T1000 (cell line): ENCODE data around the gene NCBP3.
A peak's percentile ranks its signal among the peaks of the same experiment; 100 is the strongest.

Experiments
- DNase-seq: peaks from one replicate; lab custom pipeline; 2025; ENCODE audit warnings: mixed read lengths; lab: John Stamatoyannopoulos, UW

Gene NCBP3, protein sequence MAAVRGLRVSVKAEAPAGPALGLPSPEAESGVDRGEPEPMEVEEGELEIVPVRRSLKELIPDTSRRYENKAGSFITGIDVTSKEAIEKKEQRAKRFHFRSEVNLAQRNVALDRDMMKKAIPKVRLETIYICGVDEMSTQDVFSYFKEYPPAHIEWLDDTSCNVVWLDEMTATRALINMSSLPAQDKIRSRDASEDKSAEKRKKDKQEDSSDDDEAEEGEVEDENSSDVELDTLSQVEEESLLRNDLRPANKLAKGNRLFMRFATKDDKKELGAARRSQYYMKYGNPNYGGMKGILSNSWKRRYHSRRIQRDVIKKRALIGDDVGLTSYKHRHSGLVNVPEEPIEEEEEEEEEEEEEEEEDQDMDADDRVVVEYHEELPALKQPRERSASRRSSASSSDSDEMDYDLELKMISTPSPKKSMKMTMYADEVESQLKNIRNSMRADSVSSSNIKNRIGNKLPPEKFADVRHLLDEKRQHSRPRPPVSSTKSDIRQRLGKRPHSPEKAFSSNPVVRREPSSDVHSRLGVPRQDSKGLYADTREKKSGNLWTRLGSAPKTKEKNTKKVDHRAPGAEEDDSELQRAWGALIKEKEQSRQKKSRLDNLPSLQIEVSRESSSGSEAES

DNA sequence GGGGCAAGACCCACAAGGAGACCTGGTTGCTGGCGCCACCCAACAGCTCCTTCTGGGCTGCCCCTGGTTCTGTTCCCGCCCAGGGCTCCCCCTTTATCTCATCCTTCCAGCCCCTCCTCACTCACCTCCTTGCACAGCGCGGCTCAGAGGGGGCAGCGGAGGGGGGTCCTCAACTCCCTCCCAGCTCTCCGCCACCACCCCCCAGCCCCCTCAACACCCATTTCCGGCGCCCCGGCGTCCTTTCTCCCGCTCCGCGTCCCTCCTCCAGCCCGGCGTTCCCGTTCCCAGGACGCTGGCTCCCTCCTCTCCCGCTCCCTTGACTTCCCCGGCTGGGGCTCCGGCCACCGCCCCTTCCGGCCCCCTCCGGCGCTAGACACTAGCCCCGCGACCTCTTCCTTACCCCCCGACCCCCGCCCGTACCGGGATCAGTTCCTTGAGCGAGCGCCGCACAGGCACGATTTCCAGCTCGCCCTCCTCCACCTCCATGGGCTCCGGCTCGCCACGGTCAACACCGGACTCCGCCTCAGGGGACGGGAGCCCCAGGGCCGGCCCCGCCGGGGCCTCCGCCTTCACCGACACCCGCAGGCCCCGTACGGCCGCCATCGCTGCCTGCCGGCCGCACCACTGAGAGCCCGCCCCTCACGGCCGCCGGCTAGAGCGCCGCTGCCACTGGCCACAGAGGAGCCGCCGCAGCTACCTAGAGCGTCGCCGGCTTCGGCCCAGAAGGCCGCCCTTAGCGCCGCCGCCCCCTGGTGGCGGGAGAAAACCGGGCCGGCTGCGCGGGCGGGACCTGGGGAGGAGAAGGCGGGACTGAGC lies at the start of gene NCBP3:
Gene NCBP3, minus strand, starts transcription at position 626 of the 816 bp plus-strand sequence. Its CDS starts 23 bp downstream, at position 603.
- peak; percentile 83 for DNase-seq

DNA sequence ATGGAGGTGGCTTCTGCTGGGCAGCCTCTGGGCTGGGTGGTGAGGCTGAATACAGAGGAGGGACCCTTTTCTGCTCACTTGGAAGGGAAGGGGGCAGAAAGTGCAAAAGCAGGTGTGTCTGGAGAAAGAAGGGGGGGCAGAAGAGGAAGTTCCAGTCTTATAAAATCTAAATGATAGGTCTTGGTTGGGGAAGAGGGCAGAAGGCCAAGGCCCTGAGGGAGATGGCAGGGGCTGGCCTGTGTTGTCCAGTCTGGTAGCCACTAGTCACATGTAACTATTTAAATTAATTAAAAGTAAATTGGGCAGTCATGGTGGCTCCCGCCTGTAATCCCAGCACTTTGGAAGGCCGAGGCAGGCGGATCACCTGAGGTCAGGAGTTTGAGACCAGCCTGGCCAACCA lies 49.3 kb upstream of the NCBP3 start:
- no peak for DNase-seq

DNA sequence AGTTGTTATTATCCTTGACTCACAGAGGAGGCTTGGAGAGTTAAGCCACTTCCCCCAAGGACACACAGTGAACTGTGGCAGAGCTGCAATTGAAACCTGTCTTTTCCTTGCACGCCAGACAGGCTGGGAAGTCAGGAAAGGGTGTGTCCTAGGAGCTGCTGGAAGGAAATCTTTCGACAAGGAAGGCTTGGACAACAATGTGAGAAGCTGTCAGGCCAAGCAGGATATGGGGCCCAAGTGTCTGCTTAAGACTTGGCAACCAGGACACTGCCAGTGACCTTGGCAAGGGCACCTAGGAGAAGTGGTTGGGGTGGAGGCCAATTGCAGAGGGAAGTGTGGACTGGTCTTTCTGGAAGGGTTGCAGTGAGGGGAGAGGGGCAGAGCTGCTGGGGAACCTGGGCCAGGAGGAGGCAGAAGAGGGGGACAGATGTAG lies 48.9 kb upstream of the NCBP3 start:
- DNase-seq: no peak

DNA sequence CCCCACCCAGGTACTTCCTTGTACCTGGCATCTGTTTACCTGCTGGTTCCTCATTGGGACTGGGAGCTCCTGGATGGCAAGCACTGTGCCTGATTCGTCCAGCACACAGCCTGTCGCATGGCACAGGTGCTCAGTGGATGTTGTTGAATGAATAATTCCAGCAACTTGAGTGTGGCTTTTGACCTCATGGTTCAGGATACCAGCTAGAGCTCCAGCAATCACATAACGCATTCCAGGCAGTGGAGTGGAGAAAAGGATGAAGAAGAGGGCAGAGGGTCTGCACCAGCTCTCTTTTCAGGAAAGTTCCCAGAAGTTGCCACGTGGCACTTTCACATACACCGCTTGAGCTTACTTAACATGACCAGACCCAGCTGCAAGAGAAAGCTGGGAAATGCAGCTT lies 48.1 kb upstream of the NCBP3 start:
- DNase-seq: no peak

DNA sequence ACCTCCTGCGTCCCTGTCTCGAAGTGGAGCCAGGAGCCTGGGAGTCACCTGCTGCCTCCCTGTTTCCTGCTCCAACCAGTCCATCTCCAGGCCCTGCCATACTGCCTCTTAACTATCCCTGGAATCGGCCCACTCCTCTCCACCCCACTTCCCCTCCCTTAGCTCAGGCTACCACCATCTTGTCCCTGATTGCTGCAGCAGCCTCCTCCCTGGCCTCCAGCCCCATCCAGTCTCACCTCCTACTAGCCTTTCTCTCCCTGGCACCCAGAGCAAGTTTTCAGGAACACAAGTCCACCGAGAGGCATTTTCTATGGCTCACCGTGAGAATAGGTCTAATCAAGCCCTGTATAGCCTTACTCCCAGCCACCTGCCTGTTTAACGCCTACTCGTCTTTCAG lies 47.7 kb upstream of the NCBP3 start:
- no peak for DNase-seq

DNA sequence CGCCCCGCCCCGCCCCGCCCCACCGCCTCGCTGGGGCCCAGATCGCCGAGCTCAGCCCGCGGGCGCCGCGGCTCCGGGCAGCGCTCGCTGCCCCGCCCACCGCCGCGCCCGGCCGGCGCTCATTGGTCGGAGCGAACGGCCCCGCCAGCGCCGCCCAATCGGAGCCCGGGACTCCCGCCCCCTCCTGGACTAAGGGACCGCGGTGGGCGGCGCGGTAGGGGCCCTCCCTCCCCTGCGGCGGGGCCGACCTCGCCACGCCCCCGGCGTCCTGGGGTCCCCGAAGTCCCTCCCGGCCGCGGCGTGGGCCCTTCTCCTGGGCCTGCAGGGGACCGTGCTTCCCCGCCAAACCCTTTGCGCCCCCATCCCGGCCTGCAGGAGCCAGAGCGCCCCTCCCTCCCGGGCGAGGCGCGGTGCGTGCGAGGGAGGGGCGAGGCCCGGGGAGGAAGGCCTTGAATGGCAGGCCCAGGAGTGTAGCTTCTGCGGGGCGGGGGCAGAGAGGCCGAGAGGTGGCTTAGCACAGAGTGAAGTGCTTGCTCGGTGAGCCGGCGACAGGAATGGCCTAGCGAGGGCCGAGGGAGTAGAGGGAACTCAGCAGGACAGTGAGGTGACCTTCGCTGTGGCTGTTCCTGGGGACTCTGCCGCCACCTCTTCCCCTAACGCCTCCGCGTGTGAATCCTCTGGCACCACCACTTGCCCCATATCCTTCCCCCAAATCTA lies 47.1 kb upstream of the NCBP3 start, which contains the start of gene CAMKK1:
Gene CAMKK1, minus strand, starts transcription at position 51 of the 717 bp plus-strand sequence. CDS start 7,366 bp downstream, outside the sequence.
- peak; percentile 76 for DNase-seq

DNA sequence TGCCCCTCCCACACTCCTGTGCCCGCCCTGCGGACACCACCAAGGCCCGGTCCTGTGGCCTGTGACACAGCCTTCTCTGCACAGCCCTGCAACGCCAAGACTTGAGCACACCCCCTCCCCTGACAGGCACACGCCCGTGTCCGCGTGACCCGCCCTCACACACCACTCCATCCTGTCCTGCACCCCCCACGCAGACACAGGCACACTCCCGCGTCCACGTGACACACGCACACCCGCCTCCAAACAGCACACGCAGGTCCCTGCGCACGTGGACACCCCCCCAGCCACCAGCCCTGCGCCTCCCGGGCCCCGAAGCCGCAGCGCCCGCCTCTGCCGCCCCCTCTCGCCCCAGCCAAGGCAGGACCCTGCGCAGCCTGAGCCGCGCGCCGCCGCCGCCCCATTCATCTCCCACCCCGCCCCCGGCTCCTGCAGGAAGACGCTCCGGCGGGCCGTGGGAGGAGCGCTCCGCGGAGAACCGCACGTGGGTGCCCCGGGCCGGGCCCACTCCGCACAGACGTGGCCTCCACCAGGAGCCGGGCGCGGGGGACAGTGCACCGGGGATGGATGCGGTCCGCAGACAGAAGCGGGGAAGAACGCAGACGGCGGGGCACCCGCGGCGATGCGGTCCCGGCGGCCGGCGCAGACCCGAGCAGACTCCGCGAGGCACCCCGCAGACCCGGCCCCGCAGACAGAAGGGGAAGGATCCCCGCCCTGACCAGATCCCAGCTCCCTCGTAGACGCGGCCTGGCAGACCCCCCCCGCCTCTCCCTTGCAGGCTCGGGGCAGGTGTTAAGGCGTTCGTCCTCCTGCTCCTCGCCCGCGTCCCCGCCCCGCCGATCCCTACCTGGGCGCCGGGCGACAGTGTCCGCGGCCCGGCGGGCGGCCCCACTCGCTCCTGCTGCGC lies 46.3 kb upstream of the NCBP3 start:
- peak; percentile 66 for DNase-seq

DNA sequence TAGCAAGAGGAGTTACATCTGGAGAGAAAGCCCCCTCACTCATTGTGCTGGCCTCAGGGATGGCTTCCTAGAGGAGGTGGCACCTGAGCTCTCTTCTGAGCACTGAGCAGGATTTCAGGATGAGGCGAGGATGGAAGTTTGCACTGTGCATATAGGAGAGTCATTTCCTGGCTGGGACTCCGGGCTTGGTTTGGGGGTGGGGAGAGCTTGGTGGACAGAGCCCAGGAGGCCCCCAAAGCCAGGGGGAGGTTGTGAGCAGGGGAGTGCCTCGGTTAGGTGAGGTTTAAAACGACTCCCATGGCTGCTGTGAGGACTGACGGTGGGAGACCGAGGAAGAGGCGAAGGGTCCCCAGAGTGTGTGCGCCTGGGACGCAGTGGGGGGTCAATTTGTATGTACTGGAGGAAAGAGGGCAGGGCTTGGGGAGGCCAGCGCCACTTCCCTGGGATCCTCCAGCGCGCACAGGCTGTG lies 45.6 kb upstream of the NCBP3 start:
- no peak for DNase-seq

DNA sequence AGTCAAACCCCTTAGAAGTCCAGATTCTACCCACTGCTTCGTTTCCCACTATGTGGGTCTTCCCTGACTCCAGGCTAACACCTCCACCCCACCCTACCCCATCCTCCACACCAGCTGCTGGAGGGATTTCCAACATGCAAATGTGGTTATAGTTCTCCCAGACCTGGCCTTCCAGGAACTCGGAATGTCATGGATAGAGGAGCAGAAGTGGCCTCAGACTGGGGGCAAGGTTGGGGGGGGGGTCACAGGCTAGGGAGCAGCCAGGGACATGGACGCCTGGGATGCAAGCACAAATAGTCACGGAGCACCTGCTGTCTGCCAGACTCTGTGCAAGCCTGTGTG lies 44.8 kb upstream of the NCBP3 start:
- DNase-seq: no peak

DNA sequence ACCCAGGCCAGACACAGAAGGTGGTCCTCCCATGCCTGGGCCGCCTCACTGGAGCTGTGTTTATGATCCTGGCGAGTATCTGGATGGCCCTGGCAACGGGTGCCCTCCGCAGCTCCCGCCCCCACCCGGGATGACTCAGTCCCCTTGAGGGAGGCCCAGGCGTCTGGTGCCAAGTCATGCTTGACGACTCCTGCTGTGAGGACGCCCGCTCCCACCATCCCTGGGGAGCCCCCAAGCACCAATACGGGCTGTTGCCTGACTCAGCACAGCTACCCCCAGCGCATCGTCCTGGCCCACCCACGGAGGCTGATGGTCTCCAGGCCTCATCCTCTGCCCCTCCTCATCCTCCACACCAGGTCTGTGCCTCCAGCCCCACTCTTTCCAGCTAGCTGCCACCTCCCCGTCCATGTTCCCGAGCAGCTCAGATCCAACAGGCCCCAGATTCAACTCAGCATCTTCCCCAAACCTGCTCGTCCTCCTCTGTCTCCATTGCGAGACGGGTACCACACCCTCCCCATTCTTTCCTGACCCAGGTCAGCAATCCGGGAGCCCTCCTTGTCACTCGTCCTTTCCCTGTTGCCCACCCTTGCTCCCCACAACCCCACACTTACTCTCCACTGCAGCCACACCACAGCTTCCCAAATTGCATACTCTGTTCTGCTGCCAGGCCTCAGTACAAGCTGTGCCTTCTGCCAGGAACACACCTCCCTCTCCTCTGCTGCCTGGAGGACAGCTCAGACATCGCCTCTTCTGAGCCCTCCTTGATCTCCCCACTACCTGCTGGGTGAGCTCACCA lies 44.2 kb upstream of the NCBP3 start:
- DNase-seq: peak; percentile 94

DNA sequence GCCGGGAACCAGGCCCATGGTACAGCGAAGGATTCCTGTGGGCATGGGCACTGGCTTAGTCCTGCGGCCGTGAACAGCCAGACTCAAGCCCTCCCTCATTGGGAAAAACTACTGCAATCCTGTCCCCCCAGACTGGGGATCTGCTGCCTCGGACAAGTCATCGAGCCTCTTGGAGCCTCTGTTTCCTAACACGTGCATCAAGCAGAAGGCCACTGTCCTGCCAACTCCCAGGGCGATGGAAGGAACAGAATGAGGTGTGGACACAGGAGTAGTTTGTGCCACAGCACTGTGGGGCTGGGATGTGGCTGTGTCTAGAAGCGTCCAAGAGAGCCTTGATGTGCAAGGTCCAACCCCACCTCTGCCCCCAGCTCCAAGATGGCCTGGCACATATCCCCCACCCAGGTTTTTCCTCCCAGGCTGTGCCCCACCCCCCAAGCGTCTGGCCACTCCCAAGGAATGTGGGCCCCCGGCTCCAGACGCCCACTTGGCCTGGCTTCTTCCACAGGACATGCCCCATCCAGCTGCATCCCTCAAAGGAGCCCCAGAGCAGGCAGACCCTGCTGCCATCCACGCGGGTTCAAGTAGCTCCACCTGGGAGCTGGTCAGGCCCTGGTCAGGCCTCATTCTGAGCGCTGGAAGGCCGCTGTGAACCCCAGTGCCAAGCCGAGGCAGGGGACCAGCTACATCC lies 43.4 kb upstream of the NCBP3 start:
- no peak for DNase-seq

DNA sequence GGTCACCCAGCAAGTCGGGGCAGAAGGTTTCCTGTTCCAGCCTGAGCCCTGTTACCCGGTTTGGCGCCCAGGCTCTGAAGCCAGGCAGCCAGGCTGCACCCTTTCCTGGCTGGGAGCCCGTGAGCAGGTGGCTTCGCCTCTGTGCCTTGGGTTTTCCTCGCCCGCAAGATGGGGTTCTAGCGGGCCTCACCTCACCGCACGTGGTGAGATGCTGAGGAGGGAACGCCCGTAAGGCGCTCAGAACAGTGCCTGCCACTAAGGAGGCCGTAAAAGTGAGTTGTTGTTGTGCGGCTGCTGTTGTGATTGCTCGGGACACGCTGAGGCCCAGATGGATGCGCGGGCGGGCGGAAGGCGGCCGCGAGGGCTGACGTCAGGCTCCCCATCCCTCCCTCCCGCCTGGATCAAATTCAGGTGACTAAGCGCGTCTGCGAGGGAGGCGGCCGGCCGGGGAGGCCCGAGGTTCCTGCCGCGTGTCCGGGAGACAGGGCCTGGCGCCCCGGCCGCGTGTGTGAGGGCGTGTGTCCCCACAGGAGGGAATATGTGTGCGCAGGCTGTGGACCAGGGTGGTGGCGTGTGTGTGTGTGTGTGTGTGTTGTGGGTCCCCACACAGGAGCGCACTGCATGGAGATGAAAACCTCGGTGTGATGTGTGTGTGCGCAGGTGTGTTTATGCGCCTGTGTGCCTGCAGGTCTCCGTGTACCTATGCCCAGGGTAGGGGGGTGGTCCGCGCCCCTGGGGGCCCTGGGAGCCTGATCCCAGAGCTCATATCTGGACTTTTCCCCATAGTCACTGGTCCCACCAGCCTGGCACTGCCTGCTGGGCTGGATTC lies 42.5 kb upstream of the NCBP3 start:
- peak; percentile 84 for DNase-seq

DNA sequence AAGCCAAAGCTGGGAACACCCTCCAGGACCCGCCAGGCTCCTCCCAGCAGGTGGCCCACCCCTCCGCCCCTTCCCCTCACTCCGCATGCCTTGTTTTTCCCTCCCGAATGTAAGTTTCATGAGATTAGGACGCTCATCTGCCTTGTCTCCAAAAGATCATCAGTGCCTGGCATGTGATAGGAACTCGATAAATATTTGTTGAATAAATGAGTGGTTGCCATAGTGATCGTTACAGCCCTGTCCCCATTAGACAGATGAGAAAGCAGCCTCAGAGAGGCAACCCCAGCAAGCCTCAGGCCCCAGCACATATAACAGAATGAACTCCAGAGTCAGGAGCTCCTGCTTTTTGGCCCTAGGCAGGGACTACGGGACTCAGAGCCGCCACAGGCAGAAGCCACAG lies 41.8 kb upstream of the NCBP3 start:
- no peak for DNase-seq

DNA sequence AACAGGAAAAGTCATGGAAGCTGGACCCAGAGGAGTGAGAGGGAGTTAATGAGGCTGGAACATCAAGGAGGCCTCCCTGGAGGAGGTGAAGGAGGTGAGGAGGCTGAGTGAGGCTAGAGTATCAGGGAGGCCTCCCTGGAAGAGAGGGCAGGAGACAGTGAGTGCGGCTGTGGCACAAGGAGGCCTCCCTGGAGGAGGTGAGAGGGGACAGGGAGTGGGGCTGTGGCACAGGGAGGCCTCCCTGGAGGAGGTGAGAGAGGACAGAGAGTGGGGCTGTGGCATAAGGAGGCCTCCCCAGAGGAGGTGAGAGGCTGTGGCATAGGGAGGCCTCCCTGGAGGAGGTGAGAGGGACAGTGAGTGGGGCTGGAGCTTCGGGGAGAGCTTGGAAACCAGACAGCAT lies 41.3 kb upstream of the NCBP3 start:
- no peak for DNase-seq

DNA sequence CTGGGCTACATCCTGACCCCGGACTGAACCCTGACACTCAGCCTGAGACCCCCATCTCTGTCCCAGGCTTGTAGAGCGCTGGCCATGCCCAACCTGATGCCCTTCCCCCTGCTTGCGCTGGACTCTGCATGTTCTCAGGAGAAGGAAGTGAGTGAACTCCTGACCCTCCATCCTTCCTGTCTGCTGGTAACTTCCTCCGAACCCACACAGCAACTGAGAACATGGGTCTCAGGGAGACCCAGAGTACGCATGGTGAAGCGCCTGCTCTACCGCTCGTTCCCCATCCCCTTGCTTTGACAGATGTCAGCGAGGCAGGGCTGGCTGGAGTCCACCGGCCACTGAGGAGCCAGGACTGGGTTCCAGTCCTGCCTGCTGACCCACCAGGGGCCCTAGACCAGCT lies 40.7 kb upstream of the NCBP3 start:
- DNase-seq: no peak

DNA sequence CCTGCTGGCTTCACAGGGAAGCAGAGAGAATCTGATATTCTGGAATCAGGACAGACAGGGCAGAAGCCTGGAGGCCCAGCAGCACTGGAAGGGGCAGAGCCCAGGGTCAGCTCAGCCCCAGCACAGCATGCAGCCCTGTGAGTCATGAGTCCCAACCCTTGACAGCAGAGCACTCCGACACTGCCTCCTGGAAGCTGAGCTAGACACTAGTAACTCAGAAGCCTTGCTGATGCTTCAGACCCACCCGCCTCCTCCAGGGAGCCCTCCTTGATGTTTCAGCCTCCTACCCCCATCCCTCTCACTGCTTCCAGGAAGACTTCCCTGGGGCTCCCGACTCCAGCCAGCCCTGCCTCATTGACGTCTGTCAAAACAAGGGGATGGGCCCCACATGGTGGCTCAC lies 39.9 kb upstream of the NCBP3 start:
- peak; percentile 18 for DNase-seq

DNA sequence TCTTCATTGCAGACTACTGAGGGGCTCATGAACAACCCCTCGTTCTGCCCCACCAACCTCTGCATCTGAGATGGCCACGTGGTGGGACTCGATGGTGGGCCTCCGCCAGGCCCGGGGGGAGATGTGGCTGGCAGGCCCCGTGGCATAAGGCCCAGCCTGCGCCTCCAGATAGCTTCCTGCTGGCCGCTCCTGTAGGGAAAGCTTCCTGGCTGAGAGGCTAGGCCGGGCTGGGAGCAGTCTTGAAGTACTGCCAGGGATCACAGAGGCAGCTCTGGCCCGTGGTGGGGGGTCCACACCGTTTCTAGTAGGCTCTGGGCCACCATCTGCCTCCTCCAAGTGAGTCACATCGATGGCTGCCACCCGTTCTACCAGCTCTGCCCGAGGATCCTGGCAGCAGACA lies 39.2 kb upstream of the NCBP3 start:
- no peak for DNase-seq

DNA sequence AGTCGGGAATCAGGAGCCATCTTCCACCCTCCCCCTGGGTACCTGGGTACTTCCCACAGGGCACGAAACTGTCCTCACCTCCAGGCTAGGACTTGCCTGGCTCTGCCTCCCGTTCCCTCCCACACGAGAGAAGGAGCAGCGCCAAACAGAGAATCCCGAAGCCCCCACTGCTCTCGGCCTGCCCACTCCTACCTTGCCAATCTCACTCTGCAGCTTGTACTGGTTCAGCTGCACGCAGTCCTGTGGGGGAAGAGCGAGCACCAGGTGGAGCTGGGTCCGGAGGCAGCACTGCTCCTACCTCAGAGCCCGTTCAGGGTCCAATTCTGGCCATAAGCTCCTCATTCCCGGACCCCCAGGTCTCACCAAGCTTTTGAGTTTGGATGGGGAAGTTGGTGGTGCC lies 38.1 kb upstream of the NCBP3 start:
- DNase-seq: no peak

DNA sequence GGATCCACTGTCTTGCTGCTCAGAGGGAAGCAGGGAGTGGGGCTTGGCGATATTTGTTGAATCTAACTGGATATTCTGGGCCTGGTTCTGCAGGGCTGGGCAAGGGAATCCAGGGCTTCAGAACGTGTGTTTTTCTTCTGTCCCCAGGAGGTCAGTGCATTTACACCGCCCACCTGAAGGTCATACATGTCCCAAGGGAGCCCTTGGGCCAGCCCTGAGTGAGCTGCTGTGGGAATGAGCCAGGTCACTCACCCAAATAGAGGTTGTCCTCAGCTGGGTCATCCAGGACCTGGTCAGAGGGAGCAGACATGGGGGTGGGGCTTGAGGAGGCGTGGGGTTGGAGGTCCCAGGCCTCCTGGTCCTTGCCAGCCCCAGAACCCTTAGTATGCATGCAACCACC lies 36.2 kb upstream of the NCBP3 start:
- no peak for DNase-seq
